B cell (primary cell): ENCODE results near the gene TSEN54. TPM values are rescaled to one million over a fixed set of nuclear protein-coding genes. Genes with fewer than 3 reads are reported as not detected.

Source experiments
- ATAC-seq: fragments of 200-7000 bp; cut with Tn5 transposase; one replicate; pipeline ENCODE4 v1.10.0; 2021; ENCODE audit warnings: low read depth, mild to moderate bottlenecking, moderate number of reproducible peaks, moderate library complexity
- CTCF ChIA-PET: fragments of 350-600 bp; sonication (Branson Sonifier 250); formaldehyde crosslinking; loops from one replicate; lab custom pipeline; 2021; ENCODE audit warnings: antibody characterized with exemption, inconsistent platforms; lab: Charles Lee
- POLR2A ChIA-PET: fragments of 350-600 bp; sonication (Branson Sonifier 250); formaldehyde crosslinking; loops from one replicate; lab custom pipeline; 2021; ENCODE audit warnings: antibody characterized with exemption; lab: Charles Lee
- DNase-seq: peaks from one replicate; pipeline ENCODE4 v3.0.0; 2013
- H2AFZ ChIP-seq: 2 replicates; pipeline ENCODE4 v1.6.1; 2012; ENCODE audit warnings: mild to moderate bottlenecking, low read depth, low read length; ENCODE audit not compliant: insufficient read depth, poor library complexity, severe bottlenecking
- H3K27ac ChIP-seq, 2 donors: 1 replicate in 1 of 2; 2 replicates in 1 of 2; pipeline ENCODE4 v1.5.1; 2012 to 2013; ENCODE audit warnings: low read length in 2 of 2, mild to moderate bottlenecking in 2 of 2, moderate library complexity in 1 of 2
- H3K27me3 ChIP-seq, 4 experiments: fragments of 200-600 bp in 1 of 4; sonication (generic) in 1 of 4; replicated peaks in 1 of 4; 1 replicate in 2 of 4; 2 replicates in 2 of 4; pipeline versions ENCODE4 v1.6.1 to v1.7.0; 2013 to 2016; ENCODE audit warnings: low read length in 3 of 4, mild to moderate bottlenecking in 2 of 4, mixed read lengths in 1 of 4, moderate library complexity in 1 of 4; ENCODE audit not compliant: insufficient read depth in 4 of 4, control insufficient read depth in 3 of 4; ENCODE audit errors: control extremely low read depth in 1 of 4
- H3K36me3 ChIP-seq, 2 experiments: replicated peaks in 1 of 2; 1 replicate in 1 of 2; 2 replicates in 1 of 2; pipeline versions ENCODE4 v1.6.1 to v1.7.1; 2013; ENCODE audit warnings: low read length in 1 of 2; ENCODE audit not compliant: insufficient read depth in 2 of 2, control insufficient read depth in 1 of 2; ENCODE audit errors: control extremely low read depth in 1 of 2, extremely low read depth in 1 of 2
- H3K4me1 ChIP-seq, 2 donors: fragments of 200-600 bp in 1 of 2; sonication (generic) in 1 of 2; 1 replicate in 1 of 2; 2 replicates in 1 of 2; pipeline versions ENCODE4 v1.5.1 to v1.6.1; 2013 to 2017; ENCODE audit warnings: low read length in 2 of 2; ENCODE audit not compliant: control insufficient read depth in 2 of 2, insufficient read depth in 2 of 2
- H3K4me2 ChIP-seq: replicated peaks from 2 replicates; pipeline ENCODE3; 2012; ENCODE audit warnings: mild to moderate bottlenecking, low read depth, low read length; ENCODE audit not compliant: poor library complexity, severe bottlenecking
- H3K4me3 ChIP-seq, 5 experiments: fragments of 200-600 bp in 1 of 5; sonication (generic) in 1 of 5; 1 replicate in 3 of 5; 2 replicates in 2 of 5; pipeline versions ENCODE4 v1.5.1 to v1.7.0; 2011 to 2016; ENCODE audit warnings: low read length in 4 of 5, mild to moderate bottlenecking in 4 of 5, low read depth in 2 of 5, control low read depth in 1 of 5, moderate library complexity in 1 of 5; ENCODE audit not compliant: insufficient read depth in 1 of 5; ENCODE audit errors: control extremely low read depth in 1 of 5, extremely low read depth in 1 of 5
- H3K79me2 ChIP-seq: fragments of 200-600 bp; sonication (generic); one replicate; pipeline ENCODE4 v1.6.0; 2016; ENCODE audit warnings: low read length; ENCODE audit not compliant: control insufficient read depth, insufficient read depth
- H3K9ac ChIP-seq: fragments of 200-600 bp; sonication (generic); 2 replicates; pipeline ENCODE4 v1.6.1; 2017; ENCODE audit warnings: mild to moderate bottlenecking, low read length, moderate library complexity
- H3K9me3 ChIP-seq, 3 donors: one replicate each; pipeline versions ENCODE4 v1.6.1 to v1.7.1; 2013; ENCODE audit warnings: low read length in 2 of 3; ENCODE audit not compliant: control insufficient read depth in 2 of 3, insufficient read depth in 1 of 3; ENCODE audit errors: control extremely low read depth in 1 of 3
- H4K20me1 ChIP-seq: 2 replicates; pipeline ENCODE4 v1.6.0; 2012; ENCODE audit warnings: mild to moderate bottlenecking, low read length; ENCODE audit not compliant: insufficient read depth, control insufficient read depth, poor library complexity, severe bottlenecking
- H3K27ac Mint-ChIP-seq: one replicate; pipeline ENCODE4 v1.8.0; 2021; ENCODE audit warnings: mixed read lengths
- H3K27me3 Mint-ChIP-seq: one replicate; pipeline ENCODE4 v1.8.0; 2021; ENCODE audit warnings: mixed read lengths
- H3K4me1 Mint-ChIP-seq: one replicate; pipeline ENCODE4 v1.8.0; 2021; ENCODE audit warnings: mixed read lengths
- H3K4me3 Mint-ChIP-seq: one replicate; pipeline ENCODE4 v1.8.0; 2021; ENCODE audit warnings: mixed read lengths
- H3K9me3 Mint-ChIP-seq: one replicate; pipeline ENCODE4 v1.8.0; 2022; ENCODE audit warnings: mixed read lengths; ENCODE audit not compliant: insufficient read depth
- EZH2 ChIP-seq: IDR thresholded peaks from 2 replicates; pipeline ENCODE4 v1.6.1; 2012; ENCODE audit warnings: borderline replicate concordance, low read depth, mild to moderate bottlenecking, moderate library complexity, low read length; ENCODE audit not compliant: insufficient read depth, poor library complexity, severe bottlenecking
- WGBS: methylation state at CpG from one replicate; pipeline ENCODE4 v1.1.5; 2013; ENCODE audit warnings: missing lambda C conversion rate; ENCODE audit not compliant: insufficient coverage; 5-methylcytosine and 5-hydroxymethylcytosine counted together
- intact Hi-C: fragments of 100-400 bp; cut with micrococcal nuclease; formaldehyde crosslinking; loops from one replicate; pipeline ENCODE4 v1.10.0; 2022
- polyA plus RNA-seq: library from polyadenylated mRNA; depleted of rRNA; stranded (reverse); fragments of >200 nt; gene quantifications from 2 replicates; pipeline ENCODE4 v1.2.3, GENCODE V29; 2012
- total RNA-seq, 2 donors: library from RNA; stranded (reverse); fragments of 120-200 nt in 1 of 2; gene quantifications; 1 replicate in 1 of 2; 2 replicates in 1 of 2; pipeline versions ENCODE4 v1.2.3 to v1.2.4, GENCODE V29; 2013 to 2022
- TF ChIP-seq, protein P1 (sequence below): fragments of 200-600 bp; IDR thresholded peaks from one replicate; pipeline ENCODE4 v1.8.0; 2022; ENCODE audit warnings: antibody characterized with exemption, mild to moderate bottlenecking

TSEN54 gene
- total and polyA plus RNA-seq, 2 donors (not counting 1 experiment from before 2014, with no cell fraction given): 33.0 to 45.9 TPM

GRCh38 chr17:75550139-75550465 lies 33.8 kb downstream of the TSEN54 start:
- H3K4me3 Mint-ChIP-seq: no peak overlapping the region
- Histone ChIP-seq H3K4me2 (no peak overlapping the region), H3K4me3 (no peak overlapping the region), H3K36me3 (peaks cover 0 to 5% of the 10 kb centered on the region in 2 experiments), H2AFZ (no peak overlapping the region), H4K20me1 (no peaks in the 10 kb centered on the region), H3K4me1 (no peaks in the 10 kb centered on the region), H3K9me3 (no peaks in the 10 kb centered on the region), H3K27me3 (no peaks in the 10 kb centered on the region), H3K9ac (no peak overlapping the region), H3K79me2 (no peaks in the 10 kb centered on the region), H3K27ac (no peak overlapping the region)
- no peaks in the 10 kb centered on the region for H3K27me3 Mint-ChIP-seq
- H3K4me1 Mint-ChIP-seq: peaks cover 3% of the 10 kb centered on the region
- no peak overlapping the region for H3K27ac Mint-ChIP-seq
- WGBS: 100% methylated on average over 4 of the region's 4 CpGs
- DNase-seq: no peak
- ChIA-PET POLR2A (no interaction called here), CTCF (no interaction called here)
- no peaks in the 10 kb centered on the region for H3K9me3 Mint-ChIP-seq
- TF ChIP-seq, protein P1, sequence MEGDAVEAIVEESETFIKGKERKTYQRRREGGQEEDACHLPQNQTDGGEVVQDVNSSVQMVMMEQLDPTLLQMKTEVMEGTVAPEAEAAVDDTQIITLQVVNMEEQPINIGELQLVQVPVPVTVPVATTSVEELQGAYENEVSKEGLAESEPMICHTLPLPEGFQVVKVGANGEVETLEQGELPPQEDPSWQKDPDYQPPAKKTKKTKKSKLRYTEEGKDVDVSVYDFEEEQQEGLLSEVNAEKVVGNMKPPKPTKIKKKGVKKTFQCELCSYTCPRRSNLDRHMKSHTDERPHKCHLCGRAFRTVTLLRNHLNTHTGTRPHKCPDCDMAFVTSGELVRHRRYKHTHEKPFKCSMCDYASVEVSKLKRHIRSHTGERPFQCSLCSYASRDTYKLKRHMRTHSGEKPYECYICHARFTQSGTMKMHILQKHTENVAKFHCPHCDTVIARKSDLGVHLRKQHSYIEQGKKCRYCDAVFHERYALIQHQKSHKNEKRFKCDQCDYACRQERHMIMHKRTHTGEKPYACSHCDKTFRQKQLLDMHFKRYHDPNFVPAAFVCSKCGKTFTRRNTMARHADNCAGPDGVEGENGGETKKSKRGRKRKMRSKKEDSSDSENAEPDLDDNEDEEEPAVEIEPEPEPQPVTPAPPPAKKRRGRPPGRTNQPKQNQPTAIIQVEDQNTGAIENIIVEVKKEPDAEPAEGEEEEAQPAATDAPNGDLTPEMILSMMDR: no peak
- TF ChIP-seq EZH2: no peak
- intact Hi-C loops: no loop called here
- ATAC-seq: no peak

DNA sequence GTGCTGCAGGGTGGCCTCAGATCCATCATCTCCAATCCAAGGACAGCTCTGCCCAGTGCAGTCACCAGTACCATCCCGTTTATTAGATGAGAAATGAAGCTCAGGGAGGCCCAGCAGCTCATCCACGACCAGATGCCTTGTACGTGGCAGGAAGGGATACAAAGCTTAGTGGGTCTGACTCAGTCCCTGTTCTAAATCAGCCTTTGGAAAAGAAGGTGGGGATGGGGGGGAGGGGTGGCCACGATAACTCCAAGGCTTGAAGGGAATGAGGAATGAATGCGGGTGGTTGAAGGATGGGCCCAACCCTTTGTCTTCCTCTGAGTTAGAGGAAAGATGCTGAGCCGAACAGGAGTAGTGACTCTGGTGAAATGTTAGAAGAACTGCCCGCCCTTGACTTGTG lies 34.9 kb downstream of the TSEN54 start:
- no peaks in the 10 kb centered on the region for H3K4me1 ChIP-seq
- H3K27ac ChIP-seq: no peak overlapping the region
- Mint-ChIP-seq H3K27ac (no peak overlapping the region), H3K9me3 (no peaks in the 10 kb centered on the region), H3K4me1 (peaks cover 3% of the 10 kb centered on the region), H3K27me3 (no peaks in the 10 kb centered on the region), H3K4me3 (no peak overlapping the region)
- 88% methylated on average over 6 of the region's 7 CpGs for WGBS
- no peak overlapping the region for H2AFZ ChIP-seq
- no peak overlapping the region for H3K4me3 ChIP-seq
- no peaks in the 10 kb centered on the region for H4K20me1 ChIP-seq
- ChIA-PET POLR2A (interaction anchor here (0.7 kb wide), 1 partner anchor 21 kb away, joined by 5 read pairs; no protein-coding TSS in a partner anchor), CTCF (interaction anchor here (0.7 to 1.1 kb wide), 2 partner anchors 16 to 37 kb away, joined by 3 read pairs; no protein-coding TSS in a partner anchor)
- H3K9ac ChIP-seq: no peak overlapping the region
- no peaks in the 10 kb centered on the region for H3K9me3 ChIP-seq
- no peaks in the 10 kb centered on the region for H3K79me2 ChIP-seq
- TF ChIP-seq, protein P1: no peak
- TF ChIP-seq EZH2: no peak
- DNase-seq (no peak), ATAC-seq (no peak)
- no peaks in the 10 kb centered on the region for H3K27me3 ChIP-seq
- peaks cover 0 to 5% of the 10 kb centered on the region in 2 experiments for H3K36me3 ChIP-seq
- no peak overlapping the region for H3K4me2 ChIP-seq
- intact Hi-C loops: no loop called here
